Superior temporal gyrus (tissue), 1 donor: Measurements from ENCODE around the gene CLSTN3.
A peak's percentile ranks its signal among the peaks of the same experiment; 100 is the strongest.

Source experiments
- DNase-seq: peaks from one replicate; pipeline ENCODE4 v3.0.0-alpha.2; 2016; ENCODE audit errors: extremely low spot score

CLSTN3 gene

DNA sequence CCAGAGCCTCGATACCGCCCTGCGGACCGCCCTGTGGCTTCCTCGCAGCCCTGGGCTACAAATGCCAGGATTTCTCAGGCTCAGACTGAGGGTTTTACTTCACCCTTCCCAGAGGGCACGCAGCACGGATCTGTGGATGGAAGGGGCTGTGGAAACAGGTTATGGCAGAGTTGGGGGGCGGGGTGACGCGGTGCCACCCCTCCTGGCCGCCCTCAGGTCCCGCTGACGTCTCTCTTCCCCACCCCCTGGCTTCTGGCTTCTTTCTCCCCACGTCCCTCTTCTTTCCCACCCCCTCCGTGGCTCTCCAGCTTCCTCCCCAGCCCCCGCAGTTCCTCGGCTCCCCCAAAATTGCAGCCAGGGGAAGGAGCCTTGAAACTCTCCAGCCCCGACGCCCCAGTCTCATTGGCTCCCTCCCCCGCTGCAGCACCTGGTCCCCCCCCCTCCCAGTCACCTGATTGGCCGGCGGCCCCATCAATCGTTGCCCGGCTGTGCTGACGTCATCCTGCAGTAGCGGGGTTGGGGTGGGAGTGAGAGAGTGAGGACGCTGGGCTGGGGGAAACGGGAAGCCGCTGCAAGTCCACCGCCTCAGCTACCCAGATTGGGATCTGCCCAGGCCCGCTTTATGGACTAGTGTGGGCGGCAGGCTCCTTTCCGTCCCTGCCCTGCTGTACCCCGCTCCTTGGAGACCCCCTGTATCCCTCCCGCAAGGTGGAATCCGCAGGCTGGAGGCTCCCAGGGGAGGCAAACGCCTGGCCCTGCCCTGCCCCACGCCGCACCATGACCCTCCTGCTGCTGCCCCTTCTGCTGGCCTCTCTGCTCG lies at the start of gene CLSTN3:
TSS of gene CLSTN3 (plus strand) at position 500 of the 820 bp plus-strand sequence. CDS start at position 778, 278 bp downstream.
- DNase-seq = peak; percentile 54

- DNase-seq = no peak
Observed at GRCh38 chr12:7081037-7081436, 49.1 kb upstream of the CLSTN3 start.

GRCh38 chr12:7083125-7083524 lies 47.0 kb upstream of the CLSTN3 start:
- DNase-seq = no peak

- DNase-seq = no peak
Observed at GRCh38 chr12:7089196-7089871, 40.8 kb upstream of the CLSTN3 start.

DNA sequence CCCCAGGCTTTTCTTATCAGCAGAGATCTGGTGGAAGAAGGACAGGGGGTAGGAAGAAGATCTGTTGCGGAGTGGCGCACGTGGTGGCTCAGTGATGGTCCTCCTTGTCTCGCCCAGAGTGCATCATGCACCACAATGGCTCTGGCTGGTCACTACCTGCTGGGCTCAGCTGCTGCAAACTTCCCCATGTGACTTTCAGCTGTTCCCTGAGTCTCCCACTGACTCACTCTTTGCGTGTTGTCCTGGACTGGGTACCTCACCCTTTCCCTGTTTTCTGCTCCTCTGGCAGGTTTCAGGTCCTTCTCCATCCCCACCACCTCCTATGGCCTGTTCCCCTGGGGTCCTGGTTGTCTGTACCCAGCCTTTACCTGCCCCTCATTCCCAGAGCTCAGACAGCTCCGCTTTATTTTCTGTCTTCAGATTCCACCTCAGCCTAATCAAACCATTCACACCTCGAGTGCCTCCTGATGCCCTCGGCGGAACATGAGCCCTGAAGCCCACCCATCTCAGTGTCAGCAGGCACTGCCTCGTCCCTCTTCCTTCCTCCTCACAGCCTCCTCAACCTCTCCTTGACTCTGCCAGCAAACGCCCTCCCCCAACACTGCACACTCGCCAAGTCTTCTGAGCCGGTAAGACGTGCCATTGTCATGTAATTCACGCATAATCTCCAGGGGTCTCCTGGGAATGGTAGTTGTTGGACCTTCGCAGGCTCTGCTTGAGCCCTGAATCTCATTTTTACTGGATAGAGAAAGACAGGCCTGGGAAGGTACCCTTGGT lies 39.8 kb upstream of the CLSTN3 start:
- no peak for DNase-seq

DNA sequence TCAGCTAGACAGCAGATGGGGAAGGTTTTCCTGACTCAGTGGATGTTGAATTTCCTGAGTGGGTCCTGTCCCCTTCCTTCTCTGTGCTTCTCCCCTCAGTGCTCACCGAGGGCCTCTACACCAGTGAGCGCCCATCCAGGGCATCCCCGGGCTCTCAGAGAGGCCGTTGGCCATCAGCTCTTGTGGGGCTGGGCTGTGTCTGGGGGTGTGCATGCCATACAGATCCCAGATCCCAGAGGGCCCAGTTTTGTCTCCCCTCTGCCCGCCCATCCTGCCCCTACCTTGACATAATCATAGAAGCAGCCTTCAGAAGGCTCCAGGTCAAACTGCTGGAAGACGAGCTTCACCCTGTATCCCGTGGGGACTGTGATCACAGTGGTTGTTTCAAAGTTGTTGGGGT lies 39.0 kb upstream of the CLSTN3 start:
- no peak for DNase-seq

DNA sequence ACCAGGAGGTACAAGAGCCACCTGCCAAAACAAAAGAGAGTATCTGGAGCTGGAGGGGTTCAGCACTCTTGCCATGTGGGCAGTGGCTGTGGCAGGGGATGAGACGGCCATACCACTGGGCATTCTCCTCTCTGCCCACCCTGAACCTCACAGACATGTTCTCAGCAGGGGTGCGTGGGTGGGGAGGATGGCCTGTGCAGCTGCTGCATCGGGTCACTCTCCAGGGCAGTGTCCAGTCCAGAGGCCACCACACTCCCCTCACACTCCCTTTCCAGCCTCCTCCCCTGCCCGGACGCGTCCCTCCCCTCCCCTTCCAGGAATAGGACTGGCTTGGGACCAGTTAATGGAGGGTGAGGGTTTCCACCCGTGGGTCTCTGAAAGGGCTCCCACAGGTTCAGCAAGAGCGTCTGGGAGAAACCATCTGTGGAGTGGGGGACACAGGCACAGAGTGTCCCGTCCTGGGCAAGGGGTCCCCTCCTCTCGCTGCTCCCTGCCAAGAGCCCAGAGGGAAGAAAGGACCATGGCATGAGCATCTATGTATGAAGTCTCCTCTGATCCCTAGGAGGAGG lies 38.4 kb upstream of the CLSTN3 start:
- DNase-seq = no peak

GRCh38 chr12:7092229-7092985 lies 37.8 kb upstream of the CLSTN3 start, which contains the start of gene C1R:
C1R (minus strand) TSS chr12:7092445; CDS start chr12:7092388, 57 bp downstream.
- peak; percentile 75 for DNase-seq

DNA sequence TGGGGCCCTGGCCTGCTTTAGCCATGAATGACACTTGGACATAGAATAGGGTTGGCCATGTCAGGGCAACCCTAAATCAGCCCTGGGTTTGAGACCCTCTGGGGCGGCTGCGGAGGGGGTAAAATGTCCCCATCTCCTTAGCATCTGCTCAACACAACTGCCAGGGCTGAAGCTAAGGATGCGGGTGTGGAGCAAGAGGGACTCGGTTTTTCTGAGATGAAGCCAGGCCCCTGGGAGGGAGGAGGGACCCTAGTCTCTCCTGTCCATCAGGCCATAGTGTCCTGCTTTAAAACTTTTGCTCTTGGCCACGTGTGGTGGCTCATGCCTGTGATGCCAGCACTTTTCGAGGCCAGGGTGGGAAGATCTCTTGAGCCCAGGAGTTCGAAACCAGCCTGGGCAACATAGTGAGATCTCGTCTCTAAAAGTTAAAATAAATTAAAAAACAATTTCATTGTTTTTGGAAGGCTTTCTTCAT lies 37.1 kb upstream of the CLSTN3 start:
- no peak for DNase-seq

- no peak for DNase-seq
Observed at GRCh38 chr12:7093486-7093885, 36.7 kb upstream of the CLSTN3 start.

DNA sequence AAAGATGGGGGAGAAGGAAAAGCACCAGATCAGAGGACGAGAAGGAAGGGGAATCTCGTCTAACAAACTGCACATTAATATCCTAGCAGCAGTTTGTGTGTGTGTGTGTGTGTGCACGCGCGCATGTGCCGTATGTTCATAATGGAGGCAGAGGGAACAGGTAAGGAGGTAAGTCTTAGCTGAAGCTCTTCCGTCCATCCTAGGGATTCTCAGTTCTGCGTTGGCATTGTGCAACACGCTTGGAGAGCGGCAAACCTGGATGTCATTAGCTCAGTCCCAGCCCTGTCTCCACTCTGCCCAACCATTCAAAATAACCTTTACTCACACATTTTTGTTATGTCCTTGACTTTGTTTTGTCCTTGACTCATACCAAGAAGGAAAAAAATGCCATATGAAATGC lies 36.3 kb upstream of the CLSTN3 start:
- DNase-seq = no peak

GRCh38 chr12:7096006-7096932 lies 33.9 kb upstream of the CLSTN3 start:
- DNase-seq = no peak

DNA sequence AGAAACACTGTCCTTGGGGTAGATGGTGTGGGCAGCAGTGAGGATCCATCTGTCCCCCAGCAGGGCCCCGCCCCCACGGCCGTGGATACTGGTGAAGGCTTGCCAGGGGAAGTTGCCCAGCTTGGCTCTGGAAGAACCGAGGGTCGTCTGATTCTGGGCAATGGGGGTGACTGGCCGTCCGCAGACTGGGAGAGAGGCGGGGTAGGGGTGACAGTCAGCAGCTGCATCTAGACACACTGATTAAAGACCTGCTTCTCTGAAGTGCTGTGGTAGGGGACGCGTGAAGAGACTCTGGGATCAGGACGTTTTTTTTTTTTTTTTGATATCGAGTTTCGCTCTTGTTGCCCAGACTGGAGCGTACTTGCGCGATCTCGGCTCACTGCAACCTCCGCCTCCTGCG lies 33.2 kb upstream of the CLSTN3 start:
- DNase-seq = no peak

GRCh38 chr12:7099290-7099996 lies 30.7 kb upstream of the CLSTN3 start:
- DNase-seq = no peak

DNA sequence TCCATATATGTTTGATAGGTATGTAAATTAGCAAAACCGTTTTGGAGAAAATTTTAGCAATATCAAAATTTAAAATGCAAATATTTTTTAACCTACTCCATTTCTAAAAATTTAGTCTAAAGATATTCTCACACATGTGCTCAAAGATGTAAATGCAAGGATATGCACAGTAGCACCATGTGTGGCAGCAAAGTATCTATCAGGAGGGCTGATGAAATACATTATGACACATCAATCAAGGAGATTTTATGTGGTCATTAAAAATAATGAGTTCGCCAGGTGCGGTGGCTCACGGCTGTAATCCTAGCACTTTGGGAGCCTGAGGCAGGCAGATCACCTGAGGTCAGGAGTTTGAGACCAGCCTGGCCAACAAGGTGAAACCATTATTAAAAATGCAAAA lies 29.9 kb upstream of the CLSTN3 start:
- no peak for DNase-seq

- no peak for DNase-seq
Observed at GRCh38 chr12:7101047-7101693, 29.0 kb upstream of the CLSTN3 start.

GRCh38 chr12:7101694-7102131 lies 28.5 kb upstream of the CLSTN3 start:
- no peak for DNase-seq

GRCh38 chr12:7102582-7102981 lies 27.6 kb upstream of the CLSTN3 start:
- DNase-seq = no peak
